Activated effector memory CD4-positive, alpha-beta T cell treated with anti-CD3 and anti-CD28 coated beads, Interleukin-2, amount 50 U/mL, for 16 hours (primary cell): ENCODE data around the gene HMCN1.
"Not testable (repeated sequence)": the region's sequence is repeated elsewhere in the genome, so short reads cannot be mapped to it uniquely, and the experiment has no call there.

Experiments used
- DNase-seq: peaks from one replicate; pipeline ENCODE4 v3.0.0-alpha.2; 2020

Gene HMCN1

GRCh38 chr1:185742403-185742802 is 8.2 kb downstream of the HMCN1 start:
- no peak for DNase-seq

GRCh38 chr1:185745165-185745564 is 11.0 kb downstream of the HMCN1 start:
- DNase-seq: no peak

GRCh38 chr1:185759061-185759460 is 24.9 kb downstream of the HMCN1 start:
- no peak for DNase-seq

- DNase-seq: no peak
Observed at GRCh38 chr1:185761841-185762240, 27.6 kb downstream of the HMCN1 start.

GRCh38 chr1:185767508-185768120 is 33.4 kb downstream of the HMCN1 start:
- DNase-seq: no peak

- DNase-seq: no peak
Observed at GRCh38 chr1:185768371-185768770, 34.2 kb downstream of the HMCN1 start.

- no peak for DNase-seq
Observed at GRCh38 chr1:185769136-185769535, 34.9 kb downstream of the HMCN1 start.

GRCh38 chr1:185774394-185774793 is 40.2 kb downstream of the HMCN1 start:
- no peak for DNase-seq

GRCh38 chr1:185775501-185775900 is 41.3 kb downstream of the HMCN1 start:
- DNase-seq: no peak

GRCh38 chr1:185776522-185776921 is 42.3 kb downstream of the HMCN1 start:
- DNase-seq: no peak

- not testable (repeated sequence) for DNase-seq
Observed at GRCh38 chr1:185783860-185784259, 49.7 kb downstream of the HMCN1 start.

- DNase-seq: no peak
Observed at GRCh38 chr1:185785586-185785985, 51.4 kb downstream of the HMCN1 start.

- DNase-seq: no peak
Observed at GRCh38 chr1:185786524-185786923, 52.3 kb downstream of the HMCN1 start.

GRCh38 chr1:185787238-185787637 is 53.0 kb downstream of the HMCN1 start:
- no peak for DNase-seq

- no peak for DNase-seq
Observed at GRCh38 chr1:185788386-185788785, 54.2 kb downstream of the HMCN1 start.

- DNase-seq: no peak
Observed at GRCh38 chr1:185789501-185790193, 55.5 kb downstream of the HMCN1 start.

- no peak for DNase-seq
Observed at GRCh38 chr1:185790194-185790735, 56.1 kb downstream of the HMCN1 start.

GRCh38 chr1:185792040-185792439 is 57.8 kb downstream of the HMCN1 start:
- DNase-seq: no peak

- not testable (repeated sequence) for DNase-seq
Observed at GRCh38 chr1:185794495-185794894, 60.3 kb downstream of the HMCN1 start.

GRCh38 chr1:185795181-185795580 is 61.0 kb downstream of the HMCN1 start:
- DNase-seq: no peak

- DNase-seq: no peak
Observed at GRCh38 chr1:185798505-185798904, 64.3 kb downstream of the HMCN1 start.

GRCh38 chr1:185803241-185803640 is 69.0 kb downstream of the HMCN1 start:
- no peak for DNase-seq

GRCh38 chr1:185804206-185804605 is 70.0 kb downstream of the HMCN1 start:
- DNase-seq: no peak

GRCh38 chr1:185804608-185805007 is 70.4 kb downstream of the HMCN1 start:
- DNase-seq: no peak

GRCh38 chr1:185807275-185807674 is 73.1 kb downstream of the HMCN1 start:
- no peak for DNase-seq
